Panc1 (cell line): Measurements from ENCODE around the gene DIDO1. TPM values are rescaled to one million over a fixed set of nuclear protein-coding genes. Genes with fewer than 3 reads are reported as not detected.

Experiments
- ATAC-seq: fragments of 200-7000 bp; cut with Tn5 transposase; 2 replicates; pipeline ENCODE4 v1.9.1; 2020; ENCODE audit warnings: mild to moderate bottlenecking, moderate library complexity
- BruUV-seq: library from RNA; stranded (reverse); fragments of 400-500 nt; replicated peaks from 2 replicates; lab custom pipeline; 2021; lab: Mats Ljungman, UMichigan
- CTCF ChIA-PET: fragments of 300-600 bp; sonication (Branson Sonifier 250); formaldehyde crosslinking; loops from one replicate; lab custom pipeline; 2022; ENCODE audit warnings: antibody characterized with exemption; lab: Charles Lee
- POLR2A ChIA-PET: fragments of 300-600 bp; sonication (Branson Sonifier 250); formaldehyde crosslinking; loops from one replicate; lab custom pipeline; 2022; ENCODE audit warnings: antibody characterized with exemption; lab: Charles Lee
- DNase-seq: peaks from one replicate; pipeline ENCODE4 v3.0.0-alpha.2; 2010; ENCODE audit warnings: low read depth, low spot score
- H3K27ac ChIP-seq: 2 replicates; pipeline ENCODE4 v1.5.1; 2011; ENCODE audit warnings: mild to moderate bottlenecking, low read length, inconsistent platforms
- H3K27me3 ChIP-seq: fragments of 200-500 bp; sonication (Bioruptor generic); 2 replicates; pipeline ENCODE4 v1.6.0; 2014; ENCODE audit warnings: low read length, inconsistent platforms; ENCODE audit not compliant: control insufficient read depth, insufficient read depth
- H3K36me3 ChIP-seq: fragments of 200-500 bp; sonication (Bioruptor generic); 2 replicates; pipeline ENCODE4 v1.5.1; 2014; ENCODE audit warnings: inconsistent platforms, mild to moderate bottlenecking, low read length, moderate library complexity; ENCODE audit not compliant: control insufficient read depth, insufficient read depth
- H3K4me1 ChIP-seq: 2 replicates; pipeline ENCODE4 v1.5.1; 2011; ENCODE audit warnings: inconsistent platforms, mild to moderate bottlenecking, low read length, moderate library complexity; ENCODE audit not compliant: control insufficient read depth, insufficient read depth
- H3K4me3 ChIP-seq, 2 experiments: 2 replicates each; pipeline ENCODE4 v1.5.1; 2011 to 2012; ENCODE audit warnings: low read depth in 2 of 2, low read length in 2 of 2, mild to moderate bottlenecking in 2 of 2, inconsistent platforms in 1 of 2, moderate library complexity in 1 of 2
- H3K9me3 ChIP-seq: fragments of 200-500 bp; sonication (Bioruptor generic); 2 replicates; pipeline ENCODE4 v1.5.1; 2014; ENCODE audit warnings: low read depth, mild to moderate bottlenecking, inconsistent platforms, low read length, moderate library complexity; ENCODE audit not compliant: control insufficient read depth, insufficient read depth
- POLR2AphosphoS5 ChIP-seq: IDR thresholded peaks from 2 replicates; pipeline ENCODE4 v1.6.1; 2012; ENCODE audit warnings: mild to moderate bottlenecking, low read depth, low read length, moderate library complexity
- SIN3A ChIP-seq: IDR thresholded peaks from 2 replicates; pipeline ENCODE4 v1.6.1; 2012; ENCODE audit warnings: low read depth, mild to moderate bottlenecking, low read length, moderate library complexity, borderline replicate concordance; ENCODE audit not compliant: insufficient read depth
- TCF7L2 ChIP-seq: IDR thresholded peaks from 2 replicates; pipeline ENCODE4 v1.6.1; 2011; ENCODE audit warnings: mild to moderate bottlenecking, low read depth, low read length, inconsistent platforms
- in situ Hi-C: cut with HindIII; loops from 2 replicates; pipeline ENCODE4 v1.10.0; 2016; ENCODE audit warnings: low sequenced_read_pairs, low pct_unique_long_range_greater_than_20kb
- intact Hi-C: fragments of 100-400 bp; cut with micrococcal nuclease; formaldehyde crosslinking; loops from one replicate; pipeline ENCODE4 v1.10.0; 2022; ENCODE audit not compliant: unreplicated experiment
- total RNA-seq: library from RNA; stranded (reverse); gene quantifications from one replicate; pipeline ENCODE4 v1.2.1, GENCODE V29; 2021; ENCODE audit not compliant: unreplicated experiment
- TF ChIP-seq, protein P1 (sequence below), 2 experiments: IDR thresholded peaks; 2 replicates each; pipeline ENCODE4 v1.6.1; 2011 to 2012; ENCODE audit warnings: low read depth in 2 of 2, control low read depth in 1 of 2, low read length in 1 of 2, mild to moderate bottlenecking in 1 of 2, moderate library complexity in 1 of 2; ENCODE audit not compliant: insufficient read depth in 1 of 2
- TF ChIP-seq, protein P2 (sequence below): fragments of 450-650 bp; IDR thresholded peaks from 2 replicates; pipeline ENCODE4 v1.5.1; 2017; ENCODE audit warnings: mild to moderate bottlenecking

The DIDO1 gene
- total RNA-seq, 1 experiment from 2014 or later = 57.3 TPM

DNA sequence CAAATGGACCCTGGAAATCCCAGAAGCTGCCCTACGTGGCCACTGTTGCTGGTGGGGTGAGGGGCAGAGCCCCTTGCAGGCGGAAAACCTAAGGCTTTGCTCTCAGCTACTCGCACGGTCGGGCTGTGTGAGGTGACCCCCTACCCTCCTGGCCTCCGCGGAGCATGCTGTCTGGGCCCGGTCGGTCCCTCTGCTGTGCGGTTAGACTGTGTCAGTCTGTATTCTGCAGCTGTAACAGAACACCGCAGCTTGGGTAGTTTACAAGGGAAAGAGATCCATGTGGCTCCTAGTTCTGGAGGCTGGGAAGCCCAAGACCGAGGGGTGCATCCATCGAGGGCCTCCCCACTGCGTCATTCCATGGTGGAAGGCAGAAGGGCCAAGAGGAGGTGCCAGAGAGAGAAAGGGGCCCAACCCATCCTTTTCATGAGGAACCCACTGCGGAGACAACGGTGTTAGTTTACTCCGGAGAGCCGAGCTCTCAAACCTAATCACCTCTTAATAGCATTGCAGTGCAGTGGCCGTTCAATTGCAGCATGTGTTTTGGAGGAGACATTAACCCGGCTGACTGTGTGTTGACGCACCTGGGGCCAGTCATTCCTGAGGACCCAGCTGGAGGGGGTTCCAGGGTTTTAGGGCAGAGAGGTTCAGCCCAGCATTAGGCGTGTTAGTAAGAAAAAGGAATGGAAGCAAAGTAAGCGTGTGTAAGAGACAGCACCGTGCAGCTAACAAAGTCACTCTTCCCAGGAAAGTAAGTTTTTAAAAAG is 91.2 kb downstream of the DIDO1 start:
- no TSS peak for BruUV-seq
- Histone ChIP-seq H3K4me3 (no peak overlapping the region), H3K27ac (no peak overlapping the region), H3K36me3 (no peaks in the 10 kb centered on the region), H3K4me1 (peaks cover 8% of the 10 kb centered on the region), H3K27me3 (no peaks in the 10 kb centered on the region), H3K9me3 (no peaks in the 10 kb centered on the region)
- intact Hi-C loops = no loop called here
- POLR2A ChIA-PET = no interaction called here
- DNase-seq (no peak), ATAC-seq (no peak)
- no peak for TF ChIP-seq POLR2AphosphoS5
- TF ChIP-seq SIN3A = no peak
- no peak for TF ChIP-seq TCF7L2
- TF ChIP-seq, protein P1, sequence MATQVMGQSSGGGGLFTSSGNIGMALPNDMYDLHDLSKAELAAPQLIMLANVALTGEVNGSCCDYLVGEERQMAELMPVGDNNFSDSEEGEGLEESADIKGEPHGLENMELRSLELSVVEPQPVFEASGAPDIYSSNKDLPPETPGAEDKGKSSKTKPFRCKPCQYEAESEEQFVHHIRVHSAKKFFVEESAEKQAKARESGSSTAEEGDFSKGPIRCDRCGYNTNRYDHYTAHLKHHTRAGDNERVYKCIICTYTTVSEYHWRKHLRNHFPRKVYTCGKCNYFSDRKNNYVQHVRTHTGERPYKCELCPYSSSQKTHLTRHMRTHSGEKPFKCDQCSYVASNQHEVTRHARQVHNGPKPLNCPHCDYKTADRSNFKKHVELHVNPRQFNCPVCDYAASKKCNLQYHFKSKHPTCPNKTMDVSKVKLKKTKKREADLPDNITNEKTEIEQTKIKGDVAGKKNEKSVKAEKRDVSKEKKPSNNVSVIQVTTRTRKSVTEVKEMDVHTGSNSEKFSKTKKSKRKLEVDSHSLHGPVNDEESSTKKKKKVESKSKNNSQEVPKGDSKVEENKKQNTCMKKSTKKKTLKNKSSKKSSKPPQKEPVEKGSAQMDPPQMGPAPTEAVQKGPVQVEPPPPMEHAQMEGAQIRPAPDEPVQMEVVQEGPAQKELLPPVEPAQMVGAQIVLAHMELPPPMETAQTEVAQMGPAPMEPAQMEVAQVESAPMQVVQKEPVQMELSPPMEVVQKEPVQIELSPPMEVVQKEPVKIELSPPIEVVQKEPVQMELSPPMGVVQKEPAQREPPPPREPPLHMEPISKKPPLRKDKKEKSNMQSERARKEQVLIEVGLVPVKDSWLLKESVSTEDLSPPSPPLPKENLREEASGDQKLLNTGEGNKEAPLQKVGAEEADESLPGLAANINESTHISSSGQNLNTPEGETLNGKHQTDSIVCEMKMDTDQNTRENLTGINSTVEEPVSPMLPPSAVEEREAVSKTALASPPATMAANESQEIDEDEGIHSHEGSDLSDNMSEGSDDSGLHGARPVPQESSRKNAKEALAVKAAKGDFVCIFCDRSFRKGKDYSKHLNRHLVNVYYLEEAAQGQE (IDR thresholded peaks at IDR 0.05; ENCODE audit: insufficient read depth in 1 of 2, low read depth in 2 of 2, low read length in 1 of 2) = no peak
- TF ChIP-seq, protein P2, sequence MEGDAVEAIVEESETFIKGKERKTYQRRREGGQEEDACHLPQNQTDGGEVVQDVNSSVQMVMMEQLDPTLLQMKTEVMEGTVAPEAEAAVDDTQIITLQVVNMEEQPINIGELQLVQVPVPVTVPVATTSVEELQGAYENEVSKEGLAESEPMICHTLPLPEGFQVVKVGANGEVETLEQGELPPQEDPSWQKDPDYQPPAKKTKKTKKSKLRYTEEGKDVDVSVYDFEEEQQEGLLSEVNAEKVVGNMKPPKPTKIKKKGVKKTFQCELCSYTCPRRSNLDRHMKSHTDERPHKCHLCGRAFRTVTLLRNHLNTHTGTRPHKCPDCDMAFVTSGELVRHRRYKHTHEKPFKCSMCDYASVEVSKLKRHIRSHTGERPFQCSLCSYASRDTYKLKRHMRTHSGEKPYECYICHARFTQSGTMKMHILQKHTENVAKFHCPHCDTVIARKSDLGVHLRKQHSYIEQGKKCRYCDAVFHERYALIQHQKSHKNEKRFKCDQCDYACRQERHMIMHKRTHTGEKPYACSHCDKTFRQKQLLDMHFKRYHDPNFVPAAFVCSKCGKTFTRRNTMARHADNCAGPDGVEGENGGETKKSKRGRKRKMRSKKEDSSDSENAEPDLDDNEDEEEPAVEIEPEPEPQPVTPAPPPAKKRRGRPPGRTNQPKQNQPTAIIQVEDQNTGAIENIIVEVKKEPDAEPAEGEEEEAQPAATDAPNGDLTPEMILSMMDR = no peak
- in situ Hi-C loops = no loop called here
- CTCF ChIA-PET = no interaction called here

DNA sequence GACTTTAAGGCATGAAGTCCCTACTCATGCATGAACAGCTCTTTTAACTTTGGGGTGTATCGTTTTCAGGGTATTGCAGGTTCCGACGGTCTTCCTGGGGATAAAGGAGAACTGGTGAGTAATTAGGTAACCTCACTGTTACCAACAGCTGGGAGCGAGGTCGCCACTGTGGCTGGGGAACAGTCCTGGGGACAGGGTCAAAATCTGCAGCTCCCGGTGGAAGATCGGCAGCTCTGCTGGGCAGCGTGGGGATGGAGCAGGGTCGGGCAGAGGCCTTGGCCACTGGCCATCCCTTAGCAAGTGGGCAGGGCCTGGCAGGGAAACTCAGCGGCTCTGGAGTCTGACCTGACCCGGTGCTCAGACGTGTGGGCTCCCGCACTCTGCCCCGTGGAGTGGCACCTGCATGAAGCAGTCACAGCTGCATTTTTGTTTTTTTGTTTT is 93.3 kb downstream of the DIDO1 start:
- ChIA-PET CTCF (no interaction called here), POLR2A (no interaction called here)
- DNase-seq = no peak
- no peak for ATAC-seq
- Histone ChIP-seq H3K27me3 (no peaks in the 10 kb centered on the region), H3K4me1 (peaks cover 8% of the 10 kb centered on the region), H3K4me3 (no peak overlapping the region), H3K9me3 (no peaks in the 10 kb centered on the region), H3K36me3 (no peaks in the 10 kb centered on the region), H3K27ac (no peak overlapping the region)
- no TSS peak for BruUV-seq
- in situ Hi-C loops (no loop called here), intact Hi-C loops (no loop called here)
- TF ChIP-seq TCF7L2 (no peak), POLR2AphosphoS5 (no peak), SIN3A (no peak)
- TF ChIP-seq, protein P2 = no peak
- TF ChIP-seq, protein P1 (IDR thresholded peaks at IDR 0.05; ENCODE audit: insufficient read depth in 1 of 2, low read depth in 2 of 2, low read length in 1 of 2) = no peak
